Activated CD8-positive, alpha-beta memory T cell treated with anti-CD3 and anti-CD28 coated beads, Interleukin-2, amount 50 U/mL, for 24 hours (primary cell): ENCODE results near the gene ELK3.

Source experiments
- DNase-seq: peaks from one replicate; pipeline ENCODE4 v3.0.0-alpha.2; 2020; ENCODE audit errors: extremely low read depth

Gene ELK3

GRCh38 chr12:96258104-96258961 is 64.2 kb downstream of the ELK3 start:
- no peak for DNase-seq

DNA sequence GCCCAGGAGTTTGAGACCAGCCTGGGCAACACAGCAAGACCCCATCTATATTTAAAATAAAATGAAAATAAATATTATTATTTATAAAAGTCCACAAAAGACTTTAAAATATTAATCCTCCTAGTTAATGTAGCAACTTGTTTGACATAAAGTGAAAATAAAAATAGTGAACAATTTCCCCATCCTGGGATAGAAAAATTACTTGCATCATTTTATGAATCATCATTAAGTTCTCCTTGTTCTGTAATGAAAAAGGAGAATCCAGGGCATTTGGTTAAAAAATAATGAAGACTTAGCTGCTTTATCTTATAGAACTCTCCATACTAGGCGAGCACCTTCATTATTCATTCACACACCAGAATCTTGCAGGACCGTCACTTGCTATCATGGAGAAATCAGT is 66.1 kb downstream of the ELK3 start:
- no peak for DNase-seq

DNA sequence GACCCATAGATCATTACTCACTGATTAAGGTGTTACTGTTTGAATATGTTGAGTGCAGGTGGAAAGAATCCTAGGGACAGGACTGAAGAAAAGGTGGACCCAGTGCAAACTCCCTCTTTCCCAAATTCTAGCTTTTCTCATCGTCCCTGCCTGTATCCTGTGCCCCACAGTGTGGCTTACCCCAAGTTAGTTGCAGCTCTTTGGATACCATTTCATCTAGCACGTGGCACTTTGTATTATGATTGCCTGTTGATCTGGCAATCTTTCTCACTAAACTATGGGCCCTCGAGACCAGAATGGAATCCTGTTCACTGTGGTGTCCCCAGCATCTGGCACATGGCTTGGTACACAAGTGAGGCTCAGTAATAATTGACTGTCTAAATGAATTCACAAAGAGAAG is 66.5 kb downstream of the ELK3 start:
- DNase-seq: no peak

GRCh38 chr12:96261557-96261956 is 67.4 kb downstream of the ELK3 start:
- no peak for DNase-seq

DNA sequence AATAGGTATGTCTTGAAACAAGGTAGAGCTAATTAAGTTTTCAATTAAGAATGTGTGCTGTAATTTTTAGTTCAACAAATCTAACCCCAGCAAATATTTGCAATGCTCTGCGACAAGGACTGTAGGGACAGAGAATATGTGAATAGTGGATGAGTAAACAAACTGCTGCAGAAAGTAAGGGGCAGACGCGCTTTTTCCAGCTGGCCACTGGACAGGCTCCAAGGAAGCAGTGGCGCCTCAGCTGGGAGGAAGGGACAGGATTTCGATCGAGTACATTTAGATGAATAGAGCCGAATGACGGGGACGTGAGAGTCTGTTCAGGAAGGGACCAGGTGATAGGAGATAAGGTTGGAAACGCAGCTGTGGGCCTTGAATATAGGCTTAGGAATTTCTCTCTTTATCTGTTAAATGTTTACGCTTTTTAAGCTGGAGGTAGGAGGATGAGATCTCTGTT is 69.3 kb downstream of the ELK3 start:
- DNase-seq: no peak

- no peak for DNase-seq
These were observed 71.2 kb downstream of the ELK3 start for GRCh38 chr12:96265400-96265799.

DNA sequence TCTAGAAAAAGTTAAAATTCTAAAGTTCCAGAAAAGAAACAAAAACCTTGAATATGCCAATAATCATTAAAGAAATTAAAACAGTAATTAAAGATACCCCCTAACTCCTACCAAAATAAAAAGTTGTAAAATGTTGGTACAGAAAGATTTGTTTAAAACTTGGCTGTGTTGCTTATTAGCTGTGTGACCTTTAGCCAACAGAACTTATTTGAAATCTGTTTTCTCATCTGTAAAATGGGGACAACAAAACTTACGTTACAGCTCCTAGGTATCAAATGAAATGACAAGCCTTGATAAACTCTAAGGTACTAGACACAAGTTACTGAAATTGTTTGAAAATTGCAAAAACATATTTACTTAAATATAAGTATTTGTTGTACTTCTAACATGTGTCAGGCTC is 71.7 kb downstream of the ELK3 start:
- DNase-seq: no peak

DNA sequence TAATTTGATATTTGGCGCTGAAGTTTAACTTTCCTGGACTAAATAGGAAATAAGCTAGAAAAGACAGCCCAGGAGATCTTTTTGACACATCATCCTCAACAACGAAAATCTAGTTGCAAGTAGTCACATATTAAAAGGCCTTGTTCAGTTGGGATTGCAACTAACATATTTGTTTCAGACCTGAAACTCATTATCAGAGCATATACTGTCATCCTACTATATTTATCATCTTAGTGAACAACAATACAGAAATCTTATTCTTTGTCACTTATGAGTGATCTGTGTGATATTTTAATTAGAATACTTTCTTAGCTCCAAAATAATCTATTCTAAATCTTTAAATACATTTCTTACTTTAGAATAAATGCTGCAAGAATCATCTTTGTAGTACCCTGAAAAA is 72.1 kb downstream of the ELK3 start:
- no peak for DNase-seq

DNA sequence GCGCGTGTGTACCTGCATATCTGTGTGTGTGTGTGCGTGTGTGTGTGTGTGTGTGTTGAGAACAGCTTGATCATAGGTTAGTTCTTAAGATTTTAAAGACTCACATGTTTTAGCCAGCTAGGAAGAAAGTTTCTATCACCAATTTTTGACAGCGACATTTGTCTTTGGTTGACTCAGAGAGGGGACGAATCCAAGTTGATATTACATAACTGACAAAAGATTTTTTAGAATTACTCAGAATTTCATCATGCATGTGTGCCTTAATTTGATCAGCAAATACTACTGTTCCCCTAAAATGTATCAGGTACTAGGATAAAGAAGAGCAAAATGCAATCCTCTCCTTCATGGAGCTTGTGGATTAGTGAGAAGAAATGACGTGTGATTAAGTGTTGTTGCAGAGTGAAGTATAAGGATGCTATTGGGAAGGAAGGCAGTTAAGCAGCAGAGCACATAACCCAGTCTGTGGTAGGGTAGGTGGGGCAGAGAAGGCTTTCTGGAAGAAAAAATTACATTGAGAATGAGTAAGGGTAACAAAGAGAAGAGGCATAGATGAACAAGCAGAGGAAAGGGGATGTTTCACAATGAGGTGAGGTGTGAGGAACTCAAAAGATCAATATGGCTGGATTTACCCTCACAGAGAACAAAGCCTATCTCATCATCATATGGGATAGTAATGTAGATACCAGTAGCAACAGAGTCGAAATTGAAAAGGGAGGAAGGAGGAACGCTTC is 77.5 kb downstream of the ELK3 start:
- no peak for DNase-seq

DNA sequence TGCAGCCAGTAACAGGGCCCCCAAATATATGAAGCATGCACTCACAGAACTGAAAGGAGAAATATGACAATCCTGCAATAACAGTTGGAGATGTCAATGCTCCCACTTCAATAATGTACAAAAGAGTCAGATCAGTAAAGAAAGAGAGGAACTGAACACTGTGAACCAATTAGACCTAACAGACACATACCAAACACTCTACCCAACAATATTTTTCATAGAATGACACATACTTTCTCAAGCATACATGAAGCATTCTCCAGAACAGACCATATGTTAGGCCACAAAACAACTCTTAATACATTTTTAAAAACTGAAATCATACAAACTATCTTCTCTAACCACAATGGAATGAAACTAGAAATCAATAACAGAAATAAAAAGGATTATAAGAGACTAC is 80.2 kb downstream of the ELK3 start:
- DNase-seq: no peak

DNA sequence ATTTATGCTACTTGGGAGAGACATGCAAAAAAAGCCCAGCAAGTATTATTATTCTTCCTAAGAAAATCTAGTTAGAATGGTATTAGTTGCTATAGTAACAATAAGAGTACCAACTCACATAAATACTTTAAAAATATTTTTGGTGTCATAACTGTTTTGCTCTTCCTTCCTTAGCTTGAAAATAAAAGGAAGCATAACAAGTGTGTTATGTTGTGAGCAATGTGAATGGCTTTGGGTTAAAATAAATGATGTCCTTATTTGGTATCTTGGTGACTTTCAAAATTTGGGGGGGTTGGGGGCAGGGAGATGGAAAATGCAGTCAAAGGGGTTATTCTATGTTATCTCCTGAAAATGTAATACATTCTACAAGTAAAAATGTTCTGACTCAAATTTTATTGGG is 91.0 kb downstream of the ELK3 start:
- DNase-seq: no peak

DNA sequence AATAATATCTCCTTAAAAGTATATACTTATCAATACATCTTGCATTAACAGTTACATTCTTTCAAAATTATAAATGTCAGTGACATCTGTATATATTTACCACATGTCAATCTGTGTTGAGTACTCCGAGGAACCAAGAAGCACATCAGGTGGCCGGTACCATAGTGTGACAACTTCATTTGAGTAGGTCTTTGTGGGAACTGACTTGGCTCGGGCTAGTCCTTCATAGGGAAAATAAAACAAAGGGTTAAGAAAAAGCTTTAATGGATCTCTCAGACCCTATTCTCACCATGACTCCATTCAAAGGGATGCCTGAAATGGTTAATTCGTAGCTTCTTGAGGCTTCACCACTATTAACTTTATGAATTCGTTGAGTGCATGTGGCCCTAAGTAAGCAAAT is 94.9 kb downstream of the ELK3 start:
- DNase-seq: no peak

- DNase-seq: no peak
These were observed 98.9 kb downstream of the ELK3 start for GRCh38 chr12:96293093-96293492.

DNA sequence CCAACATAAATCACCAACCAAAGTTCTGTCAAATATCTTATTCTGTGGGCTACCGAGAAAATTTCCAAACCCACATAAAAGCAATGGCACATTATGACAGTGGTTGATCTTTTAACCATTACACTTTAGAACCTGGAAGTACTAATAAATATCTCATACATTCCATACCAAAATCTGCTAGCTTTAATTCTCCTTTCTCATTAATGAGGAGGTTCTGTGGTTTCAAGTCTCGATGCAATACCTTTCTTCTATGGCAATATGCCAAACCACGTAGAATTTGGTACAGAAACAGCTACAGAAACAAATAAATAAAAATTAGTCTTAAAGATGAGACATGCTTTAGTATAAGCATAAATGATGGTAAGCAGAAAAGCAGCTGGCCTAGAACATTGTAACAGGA is 100.7 kb downstream of the ELK3 start:
- DNase-seq: no peak

DNA sequence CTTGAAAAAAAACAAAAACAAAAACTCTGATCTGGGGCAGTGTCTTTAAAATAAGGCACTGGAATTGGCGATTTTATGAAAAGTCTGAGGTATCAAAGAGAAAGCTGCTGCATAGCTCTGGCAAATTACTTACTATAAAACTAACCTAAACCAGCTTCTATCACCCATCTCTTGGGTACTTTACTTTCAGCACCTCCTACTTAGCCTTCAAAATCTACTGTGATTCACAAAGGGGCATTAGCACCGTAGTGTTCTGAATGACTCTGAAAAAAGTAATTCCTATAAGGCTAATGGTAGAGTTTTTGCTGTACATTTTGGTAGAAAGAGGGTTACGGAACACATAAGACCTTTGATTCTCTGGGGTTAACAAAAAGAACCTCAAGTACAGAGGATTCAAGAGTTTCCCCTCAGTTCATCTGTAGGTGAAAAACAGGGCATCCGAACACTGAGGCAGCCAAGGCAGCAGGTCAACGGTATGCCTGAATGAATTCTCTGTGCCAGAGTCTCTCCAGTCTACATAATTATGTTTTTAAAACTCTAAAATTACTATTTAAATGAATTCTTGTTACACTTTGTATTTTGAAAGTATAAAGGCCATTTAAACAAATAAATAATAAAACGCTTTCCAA is 101.5 kb downstream of the ELK3 start:
- DNase-seq: no peak

GRCh38 chr12:96297504-96297903 is 103.3 kb downstream of the ELK3 start:
- DNase-seq: no peak

GRCh38 chr12:96300064-96300463 is 105.9 kb downstream of the ELK3 start:
- DNase-seq: no peak

GRCh38 chr12:96301732-96302131 is 107.6 kb downstream of the ELK3 start:
- no peak for DNase-seq

DNA sequence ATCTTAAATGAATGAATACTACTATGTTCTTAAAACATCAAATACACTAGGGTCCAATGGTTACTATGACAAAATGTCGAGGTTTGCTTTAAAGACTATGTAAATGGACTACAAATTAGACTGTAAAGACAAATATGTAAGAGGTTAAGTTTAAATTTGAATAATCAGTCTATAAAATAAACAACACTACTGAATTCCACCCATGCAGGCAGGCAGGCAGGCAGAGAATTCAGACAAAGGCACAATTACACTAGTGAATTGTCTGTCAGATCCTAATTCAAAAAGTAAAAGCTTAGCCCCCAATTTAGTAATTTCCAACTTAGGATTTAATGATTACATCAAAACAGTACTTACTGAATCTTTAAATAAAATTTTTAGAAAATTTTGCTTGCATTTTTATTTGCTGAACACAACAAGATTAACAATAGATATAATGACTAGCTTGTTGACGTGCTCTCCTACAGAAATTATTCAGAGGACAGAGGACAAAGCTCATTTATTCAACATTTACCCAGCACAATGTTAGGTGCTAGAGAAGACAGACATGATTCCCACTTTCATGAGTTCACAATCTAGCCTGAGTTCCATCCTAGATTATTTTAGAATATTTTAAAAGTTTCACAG is 108.6 kb downstream of the ELK3 start:
- DNase-seq: no peak

- no peak for DNase-seq
These were observed 109.5 kb downstream of the ELK3 start for GRCh38 chr12:96303653-96304052.

- DNase-seq: no peak
These were observed 111.5 kb downstream of the ELK3 start for GRCh38 chr12:96305665-96306064.

- no peak for DNase-seq
These were observed 114.7 kb downstream of the ELK3 start for GRCh38 chr12:96308881-96309280.
